Neural crest cell (in vitro differentiated cells): ENCODE results near the gene HABP4. TPM values are rescaled to one million over a fixed set of nuclear protein-coding genes. Genes with fewer than 3 reads are reported as not detected.
A peak's percentile ranks its signal among the peaks of the same experiment; 100 is the strongest.

Source experiments
- DNase-seq: peaks from one replicate; pipeline ENCODE4 v3.0.0; 2021; ENCODE audit warnings: low read depth, mixed read lengths, low spot score
- H3K27ac Mint-ChIP-seq: one replicate; pipeline ENCODE4 v1.8.0; 2021; ENCODE audit warnings: mild to moderate bottlenecking, mixed read lengths; ENCODE audit not compliant: unreplicated experiment
- H3K27me3 Mint-ChIP-seq: 2 replicates; pipeline ENCODE4 v1.8.0; 2021; ENCODE audit warnings: low read depth, mild to moderate bottlenecking, mixed read lengths
- H3K36me3 Mint-ChIP-seq: 2 replicates; pipeline ENCODE4 v1.8.0; 2021; ENCODE audit warnings: low read depth, mild to moderate bottlenecking, mixed read lengths
- H3K4me1 Mint-ChIP-seq: 2 replicates; pipeline ENCODE4 v1.8.0; 2021; ENCODE audit warnings: mixed read lengths
- H3K4me3 Mint-ChIP-seq: one replicate; pipeline ENCODE4 v1.8.0; 2021; ENCODE audit warnings: mild to moderate bottlenecking, mixed read lengths
- H3K9me3 Mint-ChIP-seq: 2 replicates; pipeline ENCODE4 v1.8.0; 2021; ENCODE audit warnings: mixed read lengths
- CTCF ChIP-seq: fragments of 200-600 bp; sonication (generic); conservative IDR thresholded peaks from 2 replicates; pipeline ENCODE4 v1.5.0; 2021; ENCODE audit warnings: antibody characterized with exemption, mild to moderate bottlenecking
- total RNA-seq: library from RNA; stranded (reverse); gene quantifications from 2 replicates; pipeline ENCODE4 v1.2.1, GENCODE V29; 2021

Gene HABP4
- total RNA-seq, 1 donor from 2014 or later = 24.7 TPM

- Mint-ChIP-seq H3K27ac (no peak overlapping the region), H3K9me3 (no peaks in the 10 kb centered on the region), H3K27me3 (no peaks in the 10 kb centered on the region), H3K4me3 (peak overlapping the region; percentile 72), H3K4me1 (peaks cover 35% of the 10 kb centered on the region), H3K36me3 (peaks cover 10% of the 10 kb centered on the region)
- TF ChIP-seq CTCF = no peak
- no peak for DNase-seq
Observed at GRCh38 chr9:96413302-96414221, 36.4 kb upstream of the HABP4 start.

GRCh38 chr9:96417051-96417586, 32.9 kb upstream of the HABP4 start:
- Mint-ChIP-seq H3K27ac (peak overlapping the region; percentile 96), H3K9me3 (no peaks in the 10 kb centered on the region), H3K36me3 (peaks cover 3% of the 10 kb centered on the region), H3K4me1 (peaks cover 49% of the 10 kb centered on the region), H3K4me3 (peak overlapping the region; percentile 95), H3K27me3 (no peaks in the 10 kb centered on the region)
- DNase-seq = peak; percentile 77
- TF ChIP-seq CTCF = no peak

GRCh38 chr9:96417661-96418082, 32.3 kb upstream of the HABP4 start:
- H3K27ac Mint-ChIP-seq = peak overlapping the region; percentile 96

GRCh38 chr9:96418083-96418919, 31.7 kb upstream of the HABP4 start, which contains the start of gene ZNF367:
Gene ZNF367, minus strand, starts transcription at chr9:96418370. Its CDS starts 338 bp downstream, at chr9:96418032.
- peak; percentile 90 for DNase-seq
- Mint-ChIP-seq H3K9me3 (no peaks in the 10 kb centered on the region), H3K4me1 (peaks cover 44% of the 10 kb centered on the region), H3K27ac (peak within 1 kb of the TSS; percentile 96), H3K4me3 (peak within 1 kb of the TSS; percentile 95), H3K36me3 (peaks cover 3% of the 10 kb centered on the region), H3K27me3 (no peaks in the 10 kb centered on the region)
- no peak for TF ChIP-seq CTCF

More at GRCh38 chr9:96417661-96418082, 32.3 kb upstream of the HABP4 start:
- H3K4me1 Mint-ChIP-seq = peaks cover 49% of the 10 kb centered on the region
- no peaks in the 10 kb centered on the region for H3K9me3 Mint-ChIP-seq
- peaks cover 3% of the 10 kb centered on the region for H3K36me3 Mint-ChIP-seq
- TF ChIP-seq CTCF = no peak
- peak; percentile 20 for DNase-seq
- no peaks in the 10 kb centered on the region for H3K27me3 Mint-ChIP-seq
- H3K4me3 Mint-ChIP-seq = peak overlapping the region; percentile 88
